ENCODE data around the gene UBXN7.
A peak's percentile ranks its signal among the peaks of the same experiment; 100 is the strongest.
"Not testable (repeated sequence)": the region's sequence is repeated elsewhere in the genome, so short reads cannot be mapped to it uniquely, and the experiment has no call there.

UBXN7 gene, protein sequence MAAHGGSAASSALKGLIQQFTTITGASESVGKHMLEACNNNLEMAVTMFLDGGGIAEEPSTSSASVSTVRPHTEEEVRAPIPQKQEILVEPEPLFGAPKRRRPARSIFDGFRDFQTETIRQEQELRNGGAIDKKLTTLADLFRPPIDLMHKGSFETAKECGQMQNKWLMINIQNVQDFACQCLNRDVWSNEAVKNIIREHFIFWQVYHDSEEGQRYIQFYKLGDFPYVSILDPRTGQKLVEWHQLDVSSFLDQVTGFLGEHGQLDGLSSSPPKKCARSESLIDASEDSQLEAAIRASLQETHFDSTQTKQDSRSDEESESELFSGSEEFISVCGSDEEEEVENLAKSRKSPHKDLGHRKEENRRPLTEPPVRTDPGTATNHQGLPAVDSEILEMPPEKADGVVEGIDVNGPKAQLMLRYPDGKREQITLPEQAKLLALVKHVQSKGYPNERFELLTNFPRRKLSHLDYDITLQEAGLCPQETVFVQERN

DNA sequence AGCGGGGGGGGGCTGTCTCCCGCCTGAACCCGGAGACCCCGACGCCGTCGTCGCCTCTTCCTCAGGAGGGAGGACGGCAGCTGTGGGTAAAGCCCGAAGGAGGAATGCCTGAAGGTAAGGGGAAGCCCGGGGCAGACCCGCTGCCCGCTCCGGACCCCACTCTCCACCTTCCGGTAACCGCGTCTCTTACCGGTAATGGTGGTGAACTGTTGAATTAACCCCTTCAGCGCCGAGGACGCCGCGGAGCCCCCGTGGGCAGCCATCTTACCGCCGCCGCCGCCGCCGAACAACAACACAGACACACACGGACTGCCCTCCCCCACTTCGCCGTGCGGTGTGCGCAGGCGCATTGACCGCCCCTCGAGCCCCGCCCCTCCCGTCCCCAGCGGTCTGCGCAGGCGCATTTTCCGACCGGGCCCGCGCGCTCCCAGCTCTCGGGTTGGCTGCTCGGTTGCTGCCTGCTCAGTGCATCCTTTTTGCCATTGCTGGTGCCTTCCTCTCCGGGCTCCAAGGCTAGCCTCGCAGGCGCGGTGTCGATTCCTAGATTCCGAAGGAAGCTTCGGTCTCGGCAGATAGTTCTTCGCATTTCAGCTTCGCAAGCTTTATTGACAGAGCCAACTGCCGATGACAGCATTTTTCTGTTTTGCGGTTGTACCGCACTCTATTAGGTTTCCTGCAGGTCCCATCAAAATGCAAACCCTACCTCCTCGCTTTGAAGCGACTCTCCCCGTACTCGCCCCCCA, at the start of gene UBXN7:
Gene UBXN7 (minus strand): TSS at position 291 of the 743 bp plus-strand sequence. CDS start 28 bp downstream, at position 263.
- DNase-seq (ENCODE audit: low read depth) = peak; percentile 86

DNA sequence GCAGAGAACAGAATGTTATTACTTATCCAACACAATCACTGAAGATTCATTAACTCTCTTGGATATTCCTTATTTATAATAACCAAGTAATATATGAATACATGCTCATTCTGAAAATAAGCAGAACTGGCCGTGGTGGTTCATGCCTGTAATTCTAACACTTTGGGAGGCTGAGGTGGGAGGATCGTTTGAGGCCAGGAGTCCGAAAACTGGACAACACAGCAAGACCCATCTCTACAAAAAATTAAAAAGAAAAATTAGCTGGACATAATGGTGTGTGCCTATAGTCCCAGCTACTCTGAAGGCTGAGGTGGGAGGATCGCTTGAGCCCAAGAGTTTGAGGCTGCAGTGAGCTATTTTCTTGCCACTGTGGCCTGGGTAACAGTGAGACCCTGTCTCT, 45.5 kb upstream of the UBXN7 start:
- no peak for DNase-seq (ENCODE audit: low read depth)

DNA sequence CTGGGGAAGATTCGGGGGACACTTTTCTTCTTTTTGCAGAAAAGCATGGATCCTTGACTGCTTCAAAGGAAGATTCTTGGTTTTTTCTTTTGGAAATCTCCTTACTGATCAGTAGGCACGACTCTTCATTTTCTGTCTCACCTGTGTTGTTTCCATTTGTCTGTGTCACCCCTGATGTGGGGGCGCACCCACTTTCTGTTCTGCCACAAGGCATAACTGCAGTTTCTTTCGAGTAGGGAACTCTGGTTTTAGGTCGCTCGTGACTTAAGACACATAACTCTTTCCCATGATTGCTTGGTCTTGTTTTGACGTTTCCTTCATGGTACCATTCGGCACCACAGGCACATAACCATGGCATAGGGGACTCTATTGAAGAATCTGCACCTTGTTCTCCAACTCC, 40.1 kb upstream of the UBXN7 start:
- DNase-seq (ENCODE audit: low read depth) = no peak

DNA sequence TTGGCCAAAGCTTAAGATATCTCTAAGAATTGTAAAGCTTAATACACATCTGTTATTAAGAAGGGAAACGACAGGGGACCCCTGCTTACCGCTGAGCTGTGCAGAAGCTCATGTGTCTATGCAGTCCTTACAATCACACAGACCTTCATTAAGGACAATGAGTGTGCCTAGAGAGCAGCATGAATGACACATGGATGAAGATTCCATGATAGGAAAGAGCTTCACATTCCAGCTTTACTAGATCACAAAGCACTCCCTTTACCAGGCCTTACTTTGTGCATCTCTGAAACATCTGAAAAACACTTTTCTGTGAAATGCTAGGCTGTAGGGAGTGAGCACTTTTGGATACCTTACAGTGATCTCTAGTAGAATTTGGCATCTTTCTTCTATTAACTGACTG, 39.3 kb upstream of the UBXN7 start:
- DNase-seq (ENCODE audit: low read depth) = peak; percentile 46

DNA sequence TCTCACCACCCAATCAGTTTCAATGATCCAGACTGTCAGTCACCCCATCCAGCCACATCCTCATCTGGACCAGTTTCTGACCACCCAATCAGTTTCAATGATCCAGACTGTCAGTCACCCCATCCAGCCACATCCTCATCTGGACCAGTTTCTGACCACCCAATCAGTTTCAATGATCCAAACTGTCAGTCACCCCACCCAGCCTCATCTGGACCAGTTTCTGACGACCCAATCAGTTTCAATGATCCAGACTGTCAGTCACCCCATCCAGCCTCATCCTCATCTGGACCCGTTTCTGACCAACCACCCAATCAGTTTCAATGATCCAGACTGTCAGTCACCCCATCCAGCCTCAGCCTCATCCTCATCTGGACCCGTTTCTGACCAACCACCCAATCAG, 38.0 kb upstream of the UBXN7 start:
- DNase-seq (ENCODE audit: low read depth) = not testable (repeated sequence)

DNA sequence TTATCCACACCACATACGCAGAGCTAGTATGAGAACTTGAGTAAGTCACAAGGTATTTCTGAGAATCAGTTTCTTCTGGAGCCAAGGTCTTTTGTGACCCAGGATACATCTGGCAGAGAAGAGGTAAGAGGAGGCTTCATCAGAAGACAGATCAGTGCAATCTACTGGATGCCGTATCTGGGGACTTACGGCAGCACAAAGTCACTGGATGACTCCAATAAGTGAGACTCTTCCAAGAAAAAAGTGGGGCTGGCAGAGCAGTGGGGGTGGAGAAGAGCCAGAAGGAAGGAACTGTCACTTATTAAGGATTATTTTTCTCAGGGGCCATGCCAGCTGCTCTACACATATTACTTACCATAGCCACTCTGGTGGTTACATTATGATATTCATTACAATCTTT, 31.6 kb upstream of the UBXN7 start:
- DNase-seq (ENCODE audit: low read depth) = no peak

DNA sequence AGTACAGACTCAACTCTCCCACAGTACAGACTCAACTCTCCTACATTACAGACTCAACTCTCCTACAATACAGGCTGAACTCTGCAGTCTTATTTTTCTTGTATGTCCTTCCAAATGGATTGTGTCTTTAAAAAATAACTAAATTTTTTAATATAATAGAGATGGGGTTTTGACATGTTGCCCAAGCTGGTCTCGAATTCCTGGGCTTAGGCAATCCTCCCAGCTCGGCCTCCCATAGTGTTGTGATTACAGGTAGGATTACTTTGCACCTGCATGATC, 31.2 kb upstream of the UBXN7 start:
- no peak for DNase-seq (ENCODE audit: low read depth)

DNA sequence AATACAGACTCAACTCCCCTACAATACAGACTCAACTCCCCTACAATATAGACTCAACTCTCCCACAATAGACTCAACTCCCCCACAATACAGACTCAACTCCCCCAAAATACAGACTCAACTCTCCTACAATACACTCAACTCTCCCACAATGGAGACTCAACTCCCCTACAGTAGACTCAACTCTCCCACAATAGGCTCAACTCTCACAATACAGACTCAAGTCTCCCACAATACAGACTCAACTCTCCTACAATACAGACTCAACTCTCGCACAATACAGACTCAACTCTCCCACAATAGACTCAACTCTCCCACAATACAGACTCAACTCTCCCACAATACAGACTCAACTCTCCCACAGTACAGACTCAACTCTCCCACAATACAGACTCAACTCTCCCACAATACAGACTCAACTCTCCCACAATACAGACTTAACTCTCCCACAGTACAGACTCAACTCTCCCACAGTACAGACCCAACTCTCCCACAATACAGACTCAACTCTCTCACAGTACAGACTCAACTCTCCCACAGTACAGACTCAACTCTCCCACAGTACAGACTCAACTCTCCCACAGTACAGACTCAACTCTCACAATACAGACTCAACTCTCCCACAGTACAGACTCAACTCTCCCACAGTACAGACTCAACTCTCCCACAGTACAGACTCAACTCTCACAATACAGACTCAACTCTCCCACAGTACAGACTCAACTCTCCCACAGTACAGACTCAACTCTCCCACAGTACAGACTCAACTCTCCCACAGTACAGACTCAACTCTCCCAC, 30.7 kb upstream of the UBXN7 start:
- DNase-seq (ENCODE audit: low read depth) = not testable (repeated sequence)

DNA sequence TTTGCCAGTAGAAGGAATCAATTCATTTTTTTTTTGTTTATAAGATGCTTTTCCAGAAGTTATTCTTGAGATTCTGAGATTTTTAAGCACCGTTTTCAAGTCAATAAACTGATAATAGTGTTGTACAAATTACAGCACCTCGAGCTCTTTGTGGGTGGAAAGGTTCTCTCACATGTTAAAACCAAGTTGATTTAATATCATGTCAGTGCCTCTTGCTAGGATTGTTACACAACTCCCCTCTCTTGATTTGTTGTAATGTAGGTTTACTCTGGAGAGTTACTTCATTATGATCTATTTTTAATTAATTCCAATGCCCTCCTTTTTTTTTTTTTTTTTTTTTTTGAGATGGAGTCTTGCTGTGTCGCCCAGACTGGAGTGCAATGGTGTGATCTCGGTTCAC, 25.8 kb upstream of the UBXN7 start:
- DNase-seq (ENCODE audit: low read depth) = peak; percentile 53

DNA sequence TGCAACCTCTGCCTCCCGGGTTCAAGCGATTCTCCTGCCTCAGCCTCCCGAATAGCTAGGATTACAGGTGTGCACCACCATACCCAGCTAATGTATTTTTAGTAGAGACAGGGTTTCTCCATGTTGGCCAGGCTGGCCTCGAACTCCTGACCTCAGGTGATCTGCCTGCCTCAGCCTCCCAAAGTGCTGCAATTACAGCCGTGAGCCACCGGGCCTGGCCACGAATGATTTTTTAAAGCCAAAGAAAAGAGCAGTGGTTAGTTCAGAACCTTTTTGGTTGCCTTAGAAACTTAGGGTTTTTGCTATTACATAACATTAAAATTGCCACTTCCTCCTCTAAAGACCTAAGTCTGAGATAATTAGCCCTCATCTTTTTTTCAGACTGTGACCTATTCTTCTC, 25.2 kb upstream of the UBXN7 start:
- not testable (repeated sequence) for DNase-seq (ENCODE audit: low read depth)

DNA sequence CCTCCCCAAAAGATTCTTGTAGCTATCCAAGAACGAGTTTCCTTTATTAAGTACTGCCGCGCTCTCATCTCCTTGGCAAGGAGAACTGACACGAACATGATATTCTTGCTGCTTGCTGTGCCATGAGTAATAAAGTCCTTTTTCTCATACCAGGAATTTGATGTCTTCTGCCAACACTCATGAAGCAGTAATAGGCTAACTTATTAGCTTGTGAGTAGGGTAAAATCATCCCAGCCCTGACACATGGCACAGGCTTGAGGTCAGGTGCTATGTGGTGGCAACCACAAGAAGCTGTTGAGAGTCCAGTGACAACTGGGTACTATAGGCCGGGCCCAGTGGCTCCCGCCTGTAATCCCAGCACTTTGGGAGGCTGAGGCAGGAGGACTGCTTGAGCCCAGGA, 22.7 kb upstream of the UBXN7 start:
- peak; percentile 16 for DNase-seq (ENCODE audit: low read depth)

DNA sequence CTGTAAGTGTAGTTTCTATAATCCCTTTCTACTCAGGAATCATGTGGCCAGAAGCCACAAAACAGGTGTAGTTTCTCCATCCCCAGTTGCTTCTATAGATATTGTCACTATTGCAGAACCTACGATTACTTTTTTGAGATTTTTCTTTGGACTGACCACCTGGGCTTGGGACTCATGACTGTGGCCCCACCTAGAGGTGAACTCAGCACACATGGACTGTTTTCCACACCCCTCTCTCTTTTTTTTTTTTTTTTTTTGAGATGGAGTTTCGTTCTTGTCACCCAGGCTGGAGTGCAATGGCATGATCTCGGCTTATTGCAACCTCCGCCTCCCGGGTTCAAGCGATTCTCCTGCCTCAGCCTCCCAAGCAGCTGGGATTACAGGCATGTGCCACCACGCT, 13.2 kb upstream of the UBXN7 start:
- not testable (repeated sequence) for DNase-seq (ENCODE audit: low read depth)

DNA sequence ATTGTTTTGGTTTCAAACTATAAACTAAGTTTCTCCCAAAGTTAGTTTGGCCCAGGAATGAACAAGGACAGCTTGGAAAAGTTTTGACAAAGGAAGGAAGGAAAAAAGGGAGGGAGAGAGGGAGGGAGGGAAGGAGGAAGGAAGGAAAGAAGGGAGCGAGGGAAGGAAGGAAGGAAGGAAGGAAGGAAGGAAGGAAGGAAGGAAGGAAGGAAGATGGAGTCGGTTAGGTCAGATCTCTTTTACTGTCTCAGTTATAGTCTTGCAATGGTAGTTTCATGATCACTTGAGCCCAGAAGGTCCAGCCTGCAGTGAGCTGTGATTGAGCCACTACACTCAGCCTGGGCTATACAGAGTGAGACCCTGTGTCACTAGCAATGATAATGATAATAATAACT, 12.3 kb upstream of the UBXN7 start:
- no peak for DNase-seq (ENCODE audit: low read depth)

DNA sequence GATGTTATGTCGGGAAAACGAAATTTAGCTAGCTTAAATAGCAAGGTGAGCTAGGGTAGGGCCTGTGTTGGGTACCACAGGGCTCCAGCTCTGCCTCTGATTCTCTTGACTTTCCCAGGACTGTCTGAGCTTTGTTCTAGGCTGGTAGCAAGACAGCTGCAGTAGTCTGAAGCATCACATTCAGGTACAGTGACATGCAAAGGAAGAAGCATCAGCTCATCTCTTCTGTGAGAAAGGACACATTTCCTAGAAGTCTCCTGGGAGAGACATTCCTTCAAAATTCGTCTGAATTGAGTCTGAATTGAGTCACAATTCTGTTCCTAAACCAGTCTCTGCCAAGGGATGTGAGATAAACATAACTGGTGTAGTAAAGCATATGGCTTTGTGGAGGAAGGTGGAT, 8.5 kb upstream of the UBXN7 start:
- no peak for DNase-seq (ENCODE audit: low read depth)

DNA sequence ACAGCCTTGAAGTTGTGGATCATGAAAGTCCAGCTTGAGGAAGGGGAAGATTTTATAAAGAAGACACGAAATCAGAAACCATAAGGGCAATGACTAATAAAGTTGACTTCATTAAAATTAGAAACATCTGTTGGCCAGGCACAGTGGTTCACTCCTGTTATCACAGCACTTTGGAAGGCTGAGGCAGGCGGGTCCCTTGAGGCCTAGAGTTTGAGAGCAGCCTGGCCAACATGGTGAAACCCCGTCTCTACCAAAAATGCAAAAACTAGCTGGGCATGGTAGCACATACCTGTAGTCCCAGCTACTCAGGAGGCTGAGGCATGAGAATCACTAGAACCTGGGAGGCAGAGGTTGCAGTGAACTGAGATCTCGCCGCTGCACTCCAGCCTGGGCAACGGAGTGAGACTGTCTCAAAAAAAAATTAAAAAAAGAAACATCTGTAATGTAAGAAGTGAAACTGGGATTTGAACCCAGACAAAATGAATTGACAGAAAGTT, 7.9 kb upstream of the UBXN7 start:
- DNase-seq (ENCODE audit: low read depth) = no peak

DNA sequence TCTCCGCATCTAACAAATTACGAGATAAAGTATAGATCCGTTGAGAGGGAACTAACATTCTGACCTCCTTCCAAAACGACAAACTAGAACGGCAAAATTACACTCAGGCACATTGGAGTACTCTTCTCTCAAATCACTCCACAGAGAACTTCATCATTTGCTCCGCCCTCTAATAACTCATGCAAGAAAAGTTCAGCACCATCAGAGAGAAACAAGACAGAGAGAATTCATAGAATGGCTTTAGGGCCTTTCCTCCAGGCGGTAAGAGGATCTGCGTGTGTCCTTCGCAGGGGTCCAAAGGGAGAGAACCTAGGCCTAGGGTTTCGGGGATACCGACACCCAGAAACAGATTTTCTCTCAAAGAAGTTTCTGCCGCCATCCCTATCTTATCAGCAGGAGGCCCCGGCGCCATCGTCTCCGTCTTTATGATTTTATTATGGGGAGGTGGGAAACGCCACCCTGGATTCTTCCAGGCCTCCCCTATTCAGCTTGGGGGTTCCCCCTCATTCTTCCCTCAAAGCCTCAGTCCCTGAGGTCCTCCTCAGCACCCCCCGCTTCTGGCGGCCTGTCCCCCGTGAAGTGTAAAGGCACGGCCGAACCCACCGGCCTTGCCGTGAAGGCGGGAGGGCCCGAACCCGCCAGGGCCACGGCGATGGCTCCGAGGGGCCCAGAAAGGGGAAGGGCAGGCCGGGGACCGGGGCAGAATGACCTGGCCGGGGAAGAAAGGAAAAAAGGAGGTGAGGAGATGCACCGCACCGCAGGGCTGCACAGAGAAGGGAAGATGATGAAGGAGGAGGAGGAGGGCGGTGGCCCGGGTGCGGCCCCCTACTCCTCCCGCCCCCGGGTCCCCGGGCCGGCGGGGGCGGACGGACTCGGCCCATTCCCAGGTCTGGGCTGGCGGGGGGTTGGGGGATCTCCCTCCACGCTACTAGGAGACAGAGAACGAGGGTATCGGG, 768 bp downstream of the UBXN7 start:
- DNase-seq (ENCODE audit: low read depth) = peak; percentile 72

DNA sequence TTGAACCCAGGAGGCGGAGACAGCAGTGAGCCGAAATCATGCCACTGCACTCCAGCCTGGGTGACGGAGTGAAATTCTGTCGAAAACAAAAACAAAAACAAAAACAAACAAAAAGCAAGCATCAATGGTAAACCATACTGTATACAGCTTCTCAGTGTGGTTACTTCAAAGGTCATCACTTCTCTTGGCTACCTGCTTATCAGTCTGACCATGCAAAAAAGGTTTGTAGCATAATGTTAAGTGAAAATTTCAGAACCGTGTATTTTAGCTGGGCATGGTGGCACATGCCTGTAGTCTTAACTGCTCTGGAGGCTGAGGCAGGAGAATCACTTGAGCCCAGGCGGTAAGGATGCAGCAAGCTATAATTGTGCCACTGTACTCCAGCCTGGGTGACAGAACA, 4.2 kb downstream of the UBXN7 start:
- no peak for DNase-seq (ENCODE audit: low read depth)

DNA sequence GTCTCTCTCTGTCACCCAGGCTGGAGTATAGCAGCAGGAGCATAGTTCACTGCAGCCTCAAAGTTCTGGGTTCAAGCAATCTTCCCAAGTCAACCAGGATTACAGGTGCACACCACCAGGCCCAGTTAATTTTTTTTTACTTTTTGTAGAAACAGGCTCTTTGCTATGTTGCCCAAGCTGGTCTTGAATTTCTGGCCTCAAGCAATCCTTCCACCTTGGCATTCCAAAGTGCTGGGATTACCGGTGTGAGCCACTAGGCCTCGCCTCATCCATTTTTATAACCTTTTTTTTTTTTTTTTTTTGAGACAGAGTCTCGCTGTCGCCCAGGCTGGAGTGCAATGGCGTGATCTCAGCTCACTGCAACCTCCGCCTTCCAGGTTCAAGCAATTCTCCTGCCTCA, 7.8 kb downstream of the UBXN7 start:
- not testable (repeated sequence) for DNase-seq (ENCODE audit: low read depth)

DNA sequence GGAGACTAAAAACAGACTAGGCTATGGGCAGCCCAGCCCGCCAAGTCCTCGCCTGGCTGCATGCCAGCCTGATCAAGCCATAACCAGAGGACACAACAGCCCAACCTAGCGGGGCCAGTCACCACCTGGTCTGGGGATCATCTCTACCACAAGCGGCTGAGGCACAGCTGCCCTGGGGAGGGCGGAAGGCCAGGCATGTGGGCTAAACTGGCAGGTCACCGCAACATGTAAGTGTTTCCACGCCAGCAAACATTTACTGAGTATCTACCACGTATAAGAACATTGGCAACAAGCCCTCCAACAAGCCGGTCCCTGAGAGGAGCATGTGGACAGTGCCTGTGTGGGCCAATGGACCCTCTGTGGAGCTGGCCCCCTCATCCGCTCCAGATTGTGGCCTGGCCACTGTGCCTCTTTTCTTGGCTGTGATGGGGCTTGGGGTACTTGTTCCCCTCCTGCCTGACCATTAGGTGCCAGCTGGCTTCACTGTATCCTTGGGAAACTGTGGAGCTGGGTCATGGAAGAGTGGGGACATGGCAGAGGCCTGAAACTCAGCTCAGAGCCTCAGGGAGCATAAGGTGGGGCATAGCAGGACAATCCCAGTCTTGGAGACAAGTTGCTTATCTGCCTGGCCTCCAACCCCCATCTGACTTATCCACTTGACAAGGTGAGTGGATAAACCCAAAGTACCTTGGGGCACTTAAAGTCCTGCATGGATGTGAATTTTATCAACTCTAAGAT, 9.0 kb downstream of the UBXN7 start:
- DNase-seq (ENCODE audit: low read depth) = no peak

DNA sequence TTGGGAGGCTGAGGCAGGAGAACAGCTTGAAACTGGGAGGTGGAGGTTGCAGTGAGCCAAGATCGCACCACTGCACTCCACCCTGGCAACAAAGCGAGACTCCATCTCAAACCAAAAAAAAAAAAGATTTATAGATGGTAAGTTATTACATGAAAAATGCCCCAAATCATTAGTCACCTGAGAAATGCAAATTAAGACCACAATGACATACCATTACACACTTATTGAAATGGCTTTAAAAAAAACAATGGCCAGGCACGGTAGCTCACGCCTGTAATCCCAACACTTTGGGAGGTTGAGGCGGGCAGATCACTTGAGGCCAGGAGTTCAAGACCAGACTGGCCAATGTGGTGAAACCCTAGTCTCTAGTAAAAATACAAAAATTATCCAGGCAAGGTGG, 10.6 kb downstream of the UBXN7 start:
- DNase-seq (ENCODE audit: low read depth) = not testable (repeated sequence)

DNA sequence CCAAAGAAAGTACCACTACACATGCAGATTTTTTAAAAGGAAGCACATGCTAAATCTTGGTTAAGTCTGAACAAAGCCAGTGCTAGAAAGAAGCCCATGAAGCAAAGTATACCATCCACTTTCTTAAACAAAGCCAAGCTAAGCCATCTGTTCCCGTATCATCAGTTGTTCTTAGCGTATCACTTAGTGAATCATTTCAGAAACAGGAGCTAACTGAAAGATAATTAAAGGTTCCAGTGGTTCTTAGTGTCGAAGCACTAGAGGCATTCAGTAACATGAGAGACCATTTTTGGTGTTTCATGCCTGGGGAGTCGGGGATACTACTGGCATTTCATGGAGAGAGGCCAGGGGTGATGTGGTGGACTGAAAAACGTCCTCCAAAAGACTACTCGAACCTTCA, 12.8 kb downstream of the UBXN7 start:
- DNase-seq (ENCODE audit: low read depth) = no peak
